GM12878 (cell line): ENCODE results near the gene GALNT16. TPM values are rescaled to one million over a fixed set of nuclear protein-coding genes. Genes with fewer than 3 reads are reported as not detected.

Source experiments
- ATAC-seq: fragments of 200-7000 bp; cut with Tn5 transposase; 3 replicates; pipeline ENCODE4 v1.9.1; 2020; ENCODE audit warnings: mild to moderate bottlenecking, moderate library complexity
- BruUV-seq: library from RNA; stranded (reverse); fragments of 400-500 nt; replicated peaks from 2 replicates; lab custom pipeline; 2021; lab: Mats Ljungman, UMichigan
- CTCF ChIA-PET: fragments of 300-600 bp; sonication (Branson Sonifier 250); formaldehyde crosslinking; extraction: SDS; loops from one replicate; lab custom pipeline; 2021; ENCODE audit warnings: inconsistent platforms; lab: Yijun Ruan, JAX
- POLR2A ChIA-PET: fragments of 350-600 bp; formaldehyde crosslinking; extraction: SDS; loops from one replicate; lab custom pipeline; 2021; ENCODE audit warnings: inconsistent platforms; lab: Charles Lee
- RAD21 ChIA-PET: fragments of 300-600 bp; sonication (Branson Sonifier 250); formaldehyde crosslinking; loops from one replicate; lab custom pipeline; 2023; ENCODE audit warnings: antibody characterized with exemption; ENCODE audit not compliant: unreplicated experiment; lab: Charles Lee
- SMC1A ChIA-PET: fragments of 300-600 bp; sonication (Branson Sonifier 250); formaldehyde crosslinking; loops from one replicate; lab custom pipeline; 2023; ENCODE audit not compliant: unreplicated experiment, uncharacterized antibody; lab: Charles Lee
- DNase-seq: peaks from one replicate; pipeline ENCODE4 v3.0.0-alpha.2; 2011; ENCODE audit warnings: low read depth, low spot score
- FAIRE-seq: peaks from 3 replicates; lab custom pipeline; 2011; peaks lifted over from hg19 to GRCh38; lab: Jason Lieb, UNC
- H2AFZ ChIP-seq: 2 replicates; pipeline ENCODE4 v1.6.0; 2011; ENCODE audit warnings: low read depth, low read length, control low read depth; ENCODE audit not compliant: control insufficient read depth
- H3K27ac ChIP-seq: 2 replicates; pipeline ENCODE4 v1.5.1; 2011; ENCODE audit warnings: control low read depth; ENCODE audit not compliant: control insufficient read depth, insufficient read depth
- H3K27me3 ChIP-seq, 2 experiments: replicated peaks in 1 of 2; 2 replicates each; pipeline versions ENCODE4 v1.6.0 to v1.6.1; 2011; ENCODE audit warnings: low read length in 1 of 2; ENCODE audit not compliant: control insufficient read depth in 2 of 2, insufficient read depth in 2 of 2
- H3K36me3 ChIP-seq, 2 experiments: 2 replicates each; pipeline ENCODE4 v1.5.1; 2011; ENCODE audit warnings: low read length in 1 of 2; ENCODE audit not compliant: control insufficient read depth in 2 of 2, insufficient read depth in 2 of 2
- H3K4me1 ChIP-seq: 2 replicates; pipeline ENCODE4 v1.6.1; 2011; ENCODE audit warnings: mild to moderate bottlenecking, low read length, moderate library complexity, mixed read lengths; ENCODE audit not compliant: control insufficient read depth, insufficient read depth
- H3K4me2 ChIP-seq: 2 replicates; pipeline ENCODE4 v1.6.0; 2011; ENCODE audit warnings: control low read depth; ENCODE audit not compliant: control insufficient read depth, insufficient read depth
- H3K4me3 ChIP-seq: fragments of 200-600 bp; sonication (generic); 2 replicates; pipeline ENCODE4 v1.5.1; 2016
- H3K79me2 ChIP-seq: 2 replicates; pipeline ENCODE4 v1.6.0; 2011; ENCODE audit warnings: low read length; ENCODE audit not compliant: control insufficient read depth, insufficient read depth
- H3K9ac ChIP-seq: 2 replicates; pipeline ENCODE4 v1.8.0; 2011; ENCODE audit warnings: low read length, control low read depth, mixed read lengths; ENCODE audit not compliant: control insufficient read depth, insufficient read depth
- H3K9me3 ChIP-seq: replicated peaks from 3 replicates; pipeline ENCODE4 v1.5.1; 2011; ENCODE audit warnings: mild to moderate bottlenecking, low read length; ENCODE audit not compliant: control insufficient read depth, insufficient read depth
- H4K20me1 ChIP-seq: 2 replicates; pipeline ENCODE4 v1.6.0; 2011; ENCODE audit not compliant: control insufficient read depth, insufficient read depth
- ASH2L ChIP-seq: fragments of 300-600, 200-600 bp; sonication (generic); IDR thresholded peaks from 2 replicates; pipeline ENCODE4 v1.6.1; 2017; ENCODE audit warnings: low read depth, mild to moderate bottlenecking, borderline replicate concordance
- CHD1 ChIP-seq: IDR thresholded peaks from 2 replicates; pipeline ENCODE4 v1.6.1; 2012; ENCODE audit warnings: low read depth, low read length, improper control_type of control experiment
- CREM ChIP-seq: IDR thresholded peaks from 2 replicates; pipeline ENCODE4 v1.6.1; 2014; ENCODE audit warnings: antibody characterized with exemption, low read depth
- FOXM1 ChIP-seq: IDR thresholded peaks from 2 replicates; pipeline ENCODE4 v1.6.1; 2012; ENCODE audit warnings: low read depth, mild to moderate bottlenecking, inconsistent platforms, low read length, moderate library complexity
- HDGF ChIP-seq: fragments of 450-650 bp; IDR thresholded peaks from 2 replicates; pipeline ENCODE4 v1.6.1; 2016; ENCODE audit warnings: antibody characterized with exemption
- NBN ChIP-seq: fragments of 450-650 bp; IDR thresholded peaks from 2 replicates; pipeline ENCODE4 v1.6.1; 2016
- NR2F1 ChIP-seq: fragments of 450-650 bp; conservative IDR thresholded peaks from 2 replicates; pipeline ENCODE4 v1.6.1; 2017; ENCODE audit warnings: mild to moderate bottlenecking
- SIN3A ChIP-seq: IDR thresholded peaks from 2 replicates; pipeline ENCODE4 v1.6.1; 2012; ENCODE audit warnings: low read depth, low read length, improper control_type of control experiment
- TCF12 ChIP-seq: IDR thresholded peaks from 2 replicates; pipeline ENCODE4 v1.6.1; 2011; ENCODE audit warnings: low read depth, mild to moderate bottlenecking, low read length
- ZNF207 ChIP-seq: fragments of 450-650 bp; IDR thresholded peaks from 2 replicates; pipeline ENCODE4 v1.6.1; 2014; ENCODE audit warnings: antibody characterized with exemption, mild to moderate bottlenecking, borderline replicate concordance
- WGBS: methylation state at CpG from one replicate; pipeline ENCODE4 v1.1.6; 2016; ENCODE audit warnings: low lambda C conversion rate; ENCODE audit not compliant: insufficient replicate concordance, insufficient coverage; ENCODE audit errors: missing lambda C conversion rate; 5-methylcytosine and 5-hydroxymethylcytosine counted together
- in situ Hi-C: fragments of 300-500 bp; cut with MboI; formaldehyde crosslinking; loops from 9 replicates; pipeline ENCODE4 v1.14.3; 2018; ENCODE audit warnings: mixed read lengths
- intact Hi-C: fragments of 100-400 bp; cut with micrococcal nuclease; formaldehyde crosslinking; loops from one replicate; pipeline ENCODE4 v1.14.2; 2022; ENCODE audit not compliant: unreplicated experiment
- polyA plus RNA-seq, 11 experiments: library from polyadenylated mRNA; depleted of rRNA in 4 of 11; unstranded in 6 of 11; stranded (reverse) in 5 of 11; fragments of >200 nt; fragmentation: Nextera tagmentation in 4 of 11; fragmentation: Illumina TruSeq in 1 of 11; extraction: Ambion mirVana in 4 of 11; extraction: Trizol in 1 of 11; gene quantifications; 1 replicate in 1 of 11; 2 replicates in 10 of 11; pipeline versions ENCODE4 v1.2.1 to v1.2.3, GENCODE V29; 2011 to 2016; ENCODE audit warnings: inconsistent platforms in 2 of 11, missing spikeins in 2 of 11, low read depth in 1 of 11
- total RNA-seq, 4 experiments: library from RNA; depleted of rRNA in 3 of 4; stranded (reverse); fragments of >200 nt in 3 of 4; fragmentation: Illumina TruSeq in 1 of 4; extraction: Trizol in 1 of 4; gene quantifications; 2 replicates each; pipeline versions ENCODE4 v1.2.1 to v1.2.3, GENCODE V29; 2013 to 2021
- TF ChIP-seq, protein P1 (sequence below): fragments of 450-650 bp; IDR thresholded peaks from 2 replicates; pipeline ENCODE4 v1.6.1; 2017; ENCODE audit warnings: mild to moderate bottlenecking, moderate library complexity
- TF ChIP-seq, protein P2 (sequence below): fragments of 450-650 bp; IDR thresholded peaks from 2 replicates; pipeline ENCODE4 v1.6.1; 2016; ENCODE audit warnings: mild to moderate bottlenecking

The GALNT16 gene
- total and polyA plus RNA-seq, 10 of the 15 experiments (the other 5 are each of a cell fraction or from before 2014, with no cell fraction given) = under 0.01 to 0.08 (median 0.03) TPM; not detected in 3

DNA sequence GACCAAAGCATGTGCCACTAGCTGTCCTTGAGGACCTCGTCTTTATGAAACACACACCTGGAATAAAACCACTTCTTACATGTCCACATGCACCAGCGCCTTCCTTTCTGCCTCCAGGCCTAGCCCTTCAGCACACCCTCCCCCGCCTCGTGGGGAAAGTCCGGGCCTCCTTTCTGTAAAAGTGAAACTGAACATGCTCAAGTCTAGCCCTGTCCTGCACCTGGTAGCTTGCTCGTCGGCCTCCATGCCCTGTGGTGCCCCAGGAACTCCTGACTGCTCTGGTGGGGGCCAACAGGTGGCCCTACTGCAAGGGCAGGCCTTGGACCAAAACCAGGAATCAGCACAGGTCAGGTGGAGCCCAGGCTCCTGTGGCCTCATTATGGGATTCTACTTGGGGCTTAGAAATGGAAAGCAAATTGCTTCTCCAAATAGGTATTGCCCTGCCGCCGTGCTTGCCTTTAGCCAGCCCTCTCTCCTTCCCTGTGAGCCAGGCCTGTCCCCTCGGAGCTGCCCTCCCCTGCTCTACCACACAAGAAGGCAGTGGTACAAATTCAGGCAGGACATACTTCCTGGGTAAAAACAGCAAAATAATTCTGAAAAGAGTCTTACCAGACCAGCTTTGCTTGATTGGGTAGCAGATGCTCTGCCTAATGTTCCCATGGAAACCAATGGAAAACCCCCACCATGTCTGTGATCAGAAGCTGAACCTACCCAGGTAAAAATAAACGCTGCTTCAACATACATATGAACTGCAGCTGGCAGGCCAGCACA, 94.6 kb downstream of the GALNT16 start (continued):
- TF ChIP-seq, protein P1, sequence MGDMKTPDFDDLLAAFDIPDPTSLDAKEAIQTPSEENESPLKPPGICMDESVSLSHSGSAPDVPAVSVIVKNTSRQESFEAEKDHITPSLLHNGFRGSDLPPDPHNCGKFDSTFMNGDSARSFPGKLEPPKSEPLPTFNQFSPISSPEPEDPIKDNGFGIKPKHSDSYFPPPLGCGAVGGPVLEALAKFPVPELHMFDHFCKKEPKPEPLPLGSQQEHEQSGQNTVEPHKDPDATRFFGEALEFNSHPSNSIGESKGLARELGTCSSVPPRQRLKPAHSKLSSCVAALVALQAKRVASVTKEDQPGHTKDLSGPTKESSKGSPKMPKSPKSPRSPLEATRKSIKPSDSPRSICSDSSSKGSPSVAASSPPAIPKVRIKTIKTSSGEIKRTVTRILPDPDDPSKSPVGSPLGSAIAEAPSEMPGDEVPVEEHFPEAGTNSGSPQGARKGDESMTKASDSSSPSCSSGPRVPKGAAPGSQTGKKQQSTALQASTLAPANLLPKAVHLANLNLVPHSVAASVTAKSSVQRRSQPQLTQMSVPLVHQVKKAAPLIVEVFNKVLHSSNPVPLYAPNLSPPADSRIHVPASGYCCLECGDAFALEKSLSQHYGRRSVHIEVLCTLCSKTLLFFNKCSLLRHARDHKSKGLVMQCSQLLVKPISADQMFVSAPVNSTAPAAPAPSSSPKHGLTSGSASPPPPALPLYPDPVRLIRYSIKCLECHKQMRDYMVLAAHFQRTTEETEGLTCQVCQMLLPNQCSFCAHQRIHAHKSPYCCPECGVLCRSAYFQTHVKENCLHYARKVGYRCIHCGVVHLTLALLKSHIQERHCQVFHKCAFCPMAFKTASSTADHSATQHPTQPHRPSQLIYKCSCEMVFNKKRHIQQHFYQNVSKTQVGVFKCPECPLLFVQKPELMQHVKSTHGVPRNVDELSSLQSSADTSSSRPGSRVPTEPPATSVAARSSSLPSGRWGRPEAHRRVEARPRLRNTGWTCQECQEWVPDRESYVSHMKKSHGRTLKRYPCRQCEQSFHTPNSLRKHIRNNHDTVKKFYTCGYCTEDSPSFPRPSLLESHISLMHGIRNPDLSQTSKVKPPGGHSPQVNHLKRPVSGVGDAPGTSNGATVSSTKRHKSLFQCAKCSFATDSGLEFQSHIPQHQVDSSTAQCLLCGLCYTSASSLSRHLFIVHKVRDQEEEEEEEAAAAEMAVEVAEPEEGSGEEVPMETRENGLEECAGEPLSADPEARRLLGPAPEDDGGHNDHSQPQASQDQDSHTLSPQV = peak; percentile 75; the same call in 1 of the 2 replicates
- peak; percentile 54; the same call in 1 of the 2 replicates for TF ChIP-seq NR2F1

DNA sequence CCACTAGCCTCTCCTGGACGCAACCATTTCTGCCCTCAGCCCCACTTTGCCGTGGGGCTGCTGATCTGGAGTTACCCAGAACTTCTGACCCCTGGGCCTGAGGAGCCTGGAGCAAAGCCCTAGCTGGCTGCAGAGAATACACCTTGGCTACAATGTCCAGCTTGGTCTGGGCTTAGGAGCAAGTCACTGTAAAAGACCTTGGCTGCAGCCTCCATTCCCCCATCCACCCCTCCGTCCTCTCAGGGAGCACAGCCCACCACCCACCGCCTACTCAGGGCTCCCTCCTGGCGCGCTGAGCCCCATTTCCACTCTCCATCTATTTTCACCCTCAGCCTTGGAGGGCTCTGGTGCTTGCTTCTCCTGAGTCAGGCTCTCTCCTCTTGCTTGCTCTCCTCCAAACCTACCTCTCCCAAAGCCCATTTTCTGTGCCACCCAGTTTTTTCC, 95.2 kb downstream of the GALNT16 start:
- POLR2A ChIA-PET = interaction anchor here (1.0 to 9.1 kb wide), 8 partner anchors 10 to 87 kb away, joined by 3 to 100 read pairs (median 6); partner anchors contain the start of genes ERH and SLC39A9
- H4K20me1 ChIP-seq = no peaks in the 10 kb centered on the region
- peak overlapping the region; percentile 48; the same call in 1 of the 2 replicates for H3K4me3 ChIP-seq
- WGBS = 2% methylated on average over 6 of the region's 6 CpGs
- FAIRE-seq (no peak), ATAC-seq (no peak; the same call in 2 of the 3 replicates), DNase-seq (no peak)
- H3K4me2 ChIP-seq = peak overlapping the region; percentile 97
- H3K27me3 ChIP-seq = no peaks in the 10 kb centered on the region
- SMC1A ChIA-PET = interaction anchor here (1.0 to 3.0 kb wide), 11 partner anchors 9 to 104 kb away, joined by 3 to 23 read pairs (median 6); partner anchors contain the start of genes ERH and SLC39A9
- peak overlapping the region; percentile 99 for H3K27ac ChIP-seq
- intact Hi-C loops (loop anchor here (2.0 to 5.0 kb wide), 2 partner anchors 38 to 107 kb away; no protein-coding TSS in a partner anchor), in situ Hi-C loops (no loop called here)
- TF ChIP-seq NBN = peak; percentile 37; the same call in 1 of the 2 replicates
- TF ChIP-seq HDGF = peak; percentile 78
- no peak for TF ChIP-seq CREM
- TF ChIP-seq TCF12 = peak; percentile 42; the same call in 1 of the 2 replicates
- TF ChIP-seq CHD1 = peak; percentile 66; the same call in 1 of the 2 replicates
- TF ChIP-seq SIN3A = no peak
- TF ChIP-seq ZNF207 = 0 out of 2 replicates have a peak, but pooled peaks have one; percentile 8
- TF ChIP-seq FOXM1 = no peak
- TF ChIP-seq, protein P2, sequence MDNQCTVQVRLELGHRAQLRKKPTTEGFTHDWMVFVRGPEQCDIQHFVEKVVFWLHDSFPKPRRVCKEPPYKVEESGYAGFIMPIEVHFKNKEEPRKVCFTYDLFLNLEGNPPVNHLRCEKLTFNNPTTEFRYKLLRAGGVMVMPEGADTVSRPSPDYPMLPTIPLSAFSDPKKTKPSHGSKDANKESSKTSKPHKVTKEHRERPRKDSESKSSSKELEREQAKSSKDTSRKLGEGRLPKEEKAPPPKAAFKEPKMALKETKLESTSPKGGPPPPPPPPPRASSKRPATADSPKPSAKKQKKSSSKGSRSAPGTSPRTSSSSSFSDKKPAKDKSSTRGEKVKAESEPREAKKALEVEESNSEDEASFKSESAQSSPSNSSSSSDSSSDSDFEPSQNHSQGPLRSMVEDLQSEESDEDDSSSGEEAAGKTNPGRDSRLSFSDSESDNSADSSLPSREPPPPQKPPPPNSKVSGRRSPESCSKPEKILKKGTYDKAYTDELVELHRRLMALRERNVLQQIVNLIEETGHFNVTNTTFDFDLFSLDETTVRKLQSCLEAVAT = peak; percentile 49
- TF ChIP-seq ASH2L = no peak
- H3K36me3 ChIP-seq = no peaks in the 10 kb centered on the region
- RAD21 ChIA-PET = interaction anchor here (0.9 to 11.5 kb wide), 13 partner anchors 8 to 110 kb away, joined by 3 to 143 read pairs (median 4); partner anchors contain the start of genes ERH and SLC39A9
- no TSS peak for BruUV-seq
- no peaks in the 10 kb centered on the region for H3K79me2 ChIP-seq
- no peaks in the 10 kb centered on the region for H3K9me3 ChIP-seq
- peak overlapping the region; percentile 79 for H2AFZ ChIP-seq
- CTCF ChIA-PET = interaction anchor here (0.6 to 2.0 kb wide), 11 partner anchors 8 to 117 kb away, joined by 3 to 11 read pairs (median 4); partner anchors contain the start of genes ERH and SLC39A9
- H3K9ac ChIP-seq = peak overlapping the region; percentile 85
- peaks cover 56% of the 10 kb centered on the region for H3K4me1 ChIP-seq
